NCI-H1417 treated with DMSO at 0.1 percent for 48 hours (cell line): Measurements from ENCODE around the gene SIN3A.
"Not testable (repeated sequence)": the region's sequence is repeated elsewhere in the genome, so short reads cannot be mapped to it uniquely, and the experiment has no call there.

Experiments
- DNase-seq: peaks from one replicate; lab custom pipeline; 2025; lab: John Stamatoyannopoulos, UW

The SIN3A gene

GRCh38 chr15:75333654-75334419 is 117.7 kb downstream of the SIN3A start:
- not testable (repeated sequence) for DNase-seq

GRCh38 chr15:75332093-75332492 is 119.4 kb downstream of the SIN3A start:
- not testable (repeated sequence) for DNase-seq

DNA sequence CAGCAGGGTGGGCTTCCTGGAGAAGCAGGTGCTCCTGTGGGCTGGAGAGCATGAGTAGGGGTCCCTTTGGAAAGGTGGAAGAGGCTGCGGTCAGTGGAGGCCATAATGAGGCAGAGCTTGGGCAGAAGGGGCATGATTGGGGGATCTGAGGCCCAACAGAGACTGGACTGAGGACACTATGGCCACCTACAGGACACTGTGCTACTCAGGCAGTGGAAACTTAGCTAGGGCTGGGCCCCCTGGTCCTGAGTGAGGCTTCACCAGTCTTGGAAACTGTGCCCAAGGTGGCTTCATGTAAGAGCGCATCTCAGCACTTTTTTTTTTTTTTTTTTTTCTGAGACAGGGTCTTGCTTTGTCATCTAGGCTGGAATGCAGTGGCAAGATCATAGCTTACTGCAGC is 121.9 kb downstream of the SIN3A start:
- no peak for DNase-seq

GRCh38 chr15:75328493-75329314 is 122.8 kb downstream of the SIN3A start:
- DNase-seq, result no peak

- DNase-seq, result no peak
Measured at GRCh38 chr15:75327491-75327890, 124.0 kb downstream of the SIN3A start.

DNA sequence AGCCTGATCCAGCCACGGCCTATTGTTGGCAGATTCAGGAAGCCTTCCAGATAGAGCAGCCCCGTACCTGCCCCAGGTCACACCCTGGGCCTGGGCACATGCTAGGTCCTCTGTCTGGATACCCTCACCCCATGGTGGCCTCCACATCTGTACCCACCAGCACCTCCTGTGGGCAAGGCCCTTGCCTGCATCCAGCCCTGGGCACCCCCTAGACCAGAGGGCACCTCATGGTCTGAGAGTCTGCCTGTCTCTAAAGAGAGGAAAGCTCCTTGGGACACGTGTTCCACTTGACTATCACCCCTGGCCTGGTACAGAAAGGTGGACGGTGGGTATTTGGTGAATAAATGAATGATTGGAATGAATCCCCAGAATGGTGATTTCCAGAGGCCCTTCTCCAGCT is 124.5 kb downstream of the SIN3A start:
- DNase-seq, result no peak

GRCh38 chr15:75325922-75326321 is 125.6 kb downstream of the SIN3A start:
- no peak for DNase-seq

- no peak for DNase-seq
Measured at GRCh38 chr15:75321711-75322110, 129.8 kb downstream of the SIN3A start.
